ENCODE measurements around the gene CTU2. TPM values are rescaled to one million over a fixed set of nuclear protein-coding genes. Genes with fewer than 3 reads are reported as not detected.

The CTU2 gene
- total and polyA plus RNA-seq, 2 of the 8 experiments (the other 6 are each of a cell fraction or from before 2014, with no cell fraction given) = 32.7 to 42.9 TPM

- TF ChIP-seq SIN3A (conservative IDR thresholded peaks at IDR 0.05 in 1 of 2, IDR thresholded peaks at IDR 0.05 in 1 of 2; ENCODE audit: low read depth in 1 of 2, low read length in 2 of 2) = no peak
- TF ChIP-seq TEAD4 (IDR thresholded peaks at IDR 0.05; ENCODE audit: low read depth, low read length) = no peak
- TF ChIP-seq GABPA (IDR thresholded peaks at IDR 0.05; ENCODE audit: borderline replicate concordance, insufficient read depth, low read length) = no peak
Observed at GRCh38 chr16:88720396-88720970, 14.2 kb downstream of the CTU2 start (continued).

Measured in H1 (cell line).